Measurements from ENCODE around the gene RHOT1. TPM values are rescaled to one million over a fixed set of nuclear protein-coding genes. Genes with fewer than 3 reads are reported as not detected.

Gene RHOT1
- total and polyA plus RNA-seq, 7 donors: 22.9 to 41.0 (median 32.0) TPM

DNA sequence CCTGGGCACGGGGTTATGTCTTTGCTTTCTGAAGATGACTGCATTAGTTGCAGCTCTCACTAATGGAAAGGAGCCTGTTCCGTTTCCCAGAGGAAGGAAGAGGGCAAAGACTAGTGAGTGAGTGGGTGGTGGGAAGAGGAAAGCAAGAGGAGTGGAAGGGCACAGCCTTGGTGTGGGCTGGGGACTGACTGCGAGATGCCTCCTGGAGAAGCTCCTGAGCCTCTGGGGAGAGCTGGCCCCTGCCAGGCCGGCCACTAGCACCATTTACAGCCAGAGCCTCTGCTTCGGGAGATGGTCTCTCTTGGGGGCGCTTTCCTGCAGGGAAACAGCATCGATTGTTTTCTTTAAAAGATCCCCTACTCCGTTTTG, 122.5 kb downstream of the RHOT1 start:
- 34 to 43% (median 37%) methylated on average over 8 of the region's 8 CpGs for WGBS, 3 donors
- ATAC-seq: no peak

GRCh38 chr17:32265192-32265923, 123.1 kb downstream of the RHOT1 start, which contains the start of gene RHBDL3:
Gene RHBDL3, plus strand, starts transcription at chr17:32265832. Its CDS starts 358 bp downstream, at chr17:32266190.
- intact Hi-C loops (cut with DNase I): no loop called here
- 3 to 10% (median 7%) methylated on average over 22 to 68 of the region's 68 CpGs for WGBS, 3 donors
- peaks cover 0 to 74% (median 28%) of the 10 kb centered on the region in 3 donors for H3K27me3 ChIP-seq (ENCODE audit: insufficient read depth in 3 of 3, low read length in 2 of 3)

More for the DNA sequence above, 122.5 kb downstream of the RHOT1 start:
- no peaks in the 10 kb centered on the region for H3K36me3 ChIP-seq (ENCODE audit: insufficient read depth in 1 of 2, low read depth in 1 of 2)
- peaks cover 0 to 70% (median 28%) of the 10 kb centered on the region in 3 donors for H3K27me3 ChIP-seq (ENCODE audit: insufficient read depth in 3 of 3, low read length in 2 of 3)
- DNase-seq: no peak
- H3K4me3 ChIP-seq: peak overlapping the region; percentile 74
- H3K9me3 ChIP-seq: no peaks in the 10 kb centered on the region
- intact Hi-C loops (cut with DNase I): no loop called here
- no peak overlapping the region for H3K27ac ChIP-seq
- TF ChIP-seq, protein P1, sequence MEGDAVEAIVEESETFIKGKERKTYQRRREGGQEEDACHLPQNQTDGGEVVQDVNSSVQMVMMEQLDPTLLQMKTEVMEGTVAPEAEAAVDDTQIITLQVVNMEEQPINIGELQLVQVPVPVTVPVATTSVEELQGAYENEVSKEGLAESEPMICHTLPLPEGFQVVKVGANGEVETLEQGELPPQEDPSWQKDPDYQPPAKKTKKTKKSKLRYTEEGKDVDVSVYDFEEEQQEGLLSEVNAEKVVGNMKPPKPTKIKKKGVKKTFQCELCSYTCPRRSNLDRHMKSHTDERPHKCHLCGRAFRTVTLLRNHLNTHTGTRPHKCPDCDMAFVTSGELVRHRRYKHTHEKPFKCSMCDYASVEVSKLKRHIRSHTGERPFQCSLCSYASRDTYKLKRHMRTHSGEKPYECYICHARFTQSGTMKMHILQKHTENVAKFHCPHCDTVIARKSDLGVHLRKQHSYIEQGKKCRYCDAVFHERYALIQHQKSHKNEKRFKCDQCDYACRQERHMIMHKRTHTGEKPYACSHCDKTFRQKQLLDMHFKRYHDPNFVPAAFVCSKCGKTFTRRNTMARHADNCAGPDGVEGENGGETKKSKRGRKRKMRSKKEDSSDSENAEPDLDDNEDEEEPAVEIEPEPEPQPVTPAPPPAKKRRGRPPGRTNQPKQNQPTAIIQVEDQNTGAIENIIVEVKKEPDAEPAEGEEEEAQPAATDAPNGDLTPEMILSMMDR (IDR thresholded peaks at IDR 0.05): no peak
- H3K4me1 ChIP-seq: peaks cover 8% of the 10 kb centered on the region

GRCh38 chr17:32266051-32266388, 123.7 kb downstream of the RHOT1 start:
- no peaks in the 10 kb centered on the region for H3K36me3 ChIP-seq (ENCODE audit: insufficient read depth in 1 of 2, low read depth in 1 of 2)
- 0 to 1% (median 1%) methylated on average over 2 to 53 of the region's 55 CpGs for WGBS, 3 donors
- intact Hi-C loops (cut with DNase I): no loop called here
- DNase-seq: no peak
- H3K27me3 ChIP-seq (ENCODE audit: insufficient read depth in 3 of 3, low read length in 2 of 3): peaks cover 0 to 80% (median 28%) of the 10 kb centered on the region in 3 donors
- H3K4me1 ChIP-seq: peaks cover 8% of the 10 kb centered on the region
- H3K9me3 ChIP-seq: no peaks in the 10 kb centered on the region
- TF ChIP-seq, protein P1 (IDR thresholded peaks at IDR 0.05): no peak
- ATAC-seq: no peak
- H3K27ac ChIP-seq: no peak overlapping the region
- peak overlapping the region; percentile 74 for H3K4me3 ChIP-seq

More at GRCh38 chr17:32265192-32265923, 123.1 kb downstream of the RHOT1 start, which contains the start of gene RHBDL3:
- DNase-seq (peak in 1 of 2 donors; percentile 53), ATAC-seq (peak in 3 of 4 donors; percentile 41 to 64 (median 47))
- Histone ChIP-seq H3K9me3 (no peaks in the 10 kb centered on the region), H3K4me1 (peaks cover 8% of the 10 kb centered on the region), H3K27ac (no peak within 1 kb of the TSS), H3K4me3 (peak within 1 kb of the TSS; percentile 74), H3K36me3 (ENCODE audit: insufficient read depth in 1 of 2, low read depth in 1 of 2) (no peaks in the 10 kb centered on the region)
- TF ChIP-seq, protein P1 (IDR thresholded peaks at IDR 0.05): no peak

DNA sequence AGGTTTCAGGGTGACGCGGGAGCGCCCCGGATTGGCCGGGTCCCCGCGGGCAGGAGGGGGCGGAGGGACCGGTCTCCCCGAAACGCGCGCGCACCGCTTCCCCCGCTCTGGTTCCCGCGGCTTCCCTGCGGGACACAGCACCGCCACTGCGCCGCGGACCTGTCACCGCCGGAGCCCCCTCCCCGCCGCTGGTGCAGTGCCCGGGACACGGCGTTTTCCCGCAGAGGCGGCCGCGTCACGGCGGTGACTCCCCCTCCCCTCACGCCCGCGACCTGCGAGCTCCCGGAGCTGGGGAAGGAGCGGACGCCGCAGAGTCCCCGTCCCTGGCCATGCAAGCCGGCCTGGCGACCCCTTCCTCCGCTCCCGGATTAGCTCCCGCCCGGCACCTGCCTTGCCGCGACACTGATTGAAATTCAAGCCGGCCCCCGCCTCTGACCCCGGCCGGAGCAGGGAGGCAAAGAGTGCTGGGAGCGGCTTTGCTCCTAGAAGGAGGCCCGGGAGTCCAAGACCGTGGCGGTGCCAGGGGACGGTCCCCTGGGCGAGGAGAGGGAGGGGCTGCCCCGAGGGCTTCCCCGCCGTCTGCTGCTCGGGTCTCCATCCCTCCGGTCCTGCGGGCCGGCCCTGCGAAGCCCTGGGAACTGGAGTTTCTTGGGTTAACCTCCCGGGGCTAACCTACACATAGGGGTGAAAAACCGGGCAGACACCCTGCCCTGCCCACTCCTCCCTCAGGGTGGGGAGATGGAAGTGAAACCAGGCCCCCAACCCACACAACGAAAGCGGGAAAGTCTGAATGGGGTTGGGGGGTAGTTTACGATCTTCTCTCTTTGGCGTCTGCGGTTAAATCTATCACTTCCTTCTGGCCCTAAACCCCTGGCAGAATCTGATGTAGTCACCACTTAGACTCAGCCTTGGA, 124.3 kb downstream of the RHOT1 start:
- peak; percentile 15 to 53 (median 28) for ATAC-seq
- intact Hi-C loops (cut with DNase I): no loop called here
- Histone ChIP-seq H3K9me3 (no peaks in the 10 kb centered on the region), H3K36me3 (ENCODE audit: insufficient read depth in 1 of 2, low read depth in 1 of 2) (no peaks in the 10 kb centered on the region), H3K4me3 (peak overlapping the region; percentile 74), H3K4me1 (peaks cover 8% of the 10 kb centered on the region), H3K27me3 (ENCODE audit: insufficient read depth in 3 of 3, low read length in 2 of 3) (peaks cover 0 to 85% (median 24%) of the 10 kb centered on the region in 3 donors), H3K27ac (no peak overlapping the region)
- TF ChIP-seq, protein P1 (IDR thresholded peaks at IDR 0.05): no peak
- 1% methylated on average over 58 to 78 of the region's 78 CpGs for WGBS, 3 donors
- DNase-seq: peak in 1 of 2 donors; percentile 58

All from psoas muscle (tissue), 8 donors.